ENCODE measurements around the gene BLMH. TPM values are rescaled to one million over a fixed set of nuclear protein-coding genes. Genes with fewer than 3 reads are reported as not detected.

The BLMH gene
- total and polyA plus RNA-seq, 4 experiments from 2014 or later, result 19.4 to 57.6 (median 45.4) TPM

- Mint-ChIP-seq H3K4me1 (peaks cover 0 to 4% (median 3%) of the 10 kb centered on the region in 4 donors), H3K9me3 (no peaks in the 10 kb centered on the region), H3K27ac (no peak overlapping the region), H3K4me3 (no peak overlapping the region), H3K36me3 (no peaks in the 10 kb centered on the region), H3K27me3 (no peaks in the 10 kb centered on the region)
- POLR2A ChIA-PET (ENCODE audit: partially characterized antibody), result no interaction called here
- Histone ChIP-seq H3K27ac (ENCODE audit: low read depth, low read length) (no peak overlapping the region), H3K36me3 (ENCODE audit: insufficient read depth, low read length) (no peaks in the 10 kb centered on the region), H3K4me3 (ENCODE audit: low read length in 2 of 2) (no peak overlapping the region), H3K9me3 (ENCODE audit: control insufficient read depth in 1 of 2, low read length in 2 of 2) (no peaks in the 10 kb centered on the region), H3K27me3 (ENCODE audit: insufficient read depth, low read length) (no peaks in the 10 kb centered on the region), H3K4me1 (ENCODE audit: insufficient read depth, low read length) (no peaks in the 10 kb centered on the region)
- no peak for DNase-seq
- intact Hi-C loops (cut with micrococcal nuclease), result no loop called here
- CTCF ChIA-PET (ENCODE audit: partially characterized antibody), result no interaction called here
These were observed 18.8 kb upstream of the BLMH start for GRCh38 chr17:30310562-30310961.

- Mint-ChIP-seq H3K27me3 (no peaks in the 10 kb centered on the region), H3K4me1 (no peaks in the 10 kb centered on the region), H3K4me3 (no peak overlapping the region), H3K9me3 (no peaks in the 10 kb centered on the region), H3K27ac (no peak overlapping the region), H3K36me3 (no peaks in the 10 kb centered on the region)
- CTCF ChIA-PET (ENCODE audit: partially characterized antibody), result interaction anchor here (0.9 to 1.3 kb wide), 2 partner anchors 17 to 205 kb away, joined by 3 to 4 read pairs; partner anchors contain the start of gene BLMH
- Histone ChIP-seq H3K9me3 (ENCODE audit: control insufficient read depth in 1 of 2, low read length in 2 of 2) (no peaks in the 10 kb centered on the region), H3K4me1 (ENCODE audit: insufficient read depth, low read length) (no peaks in the 10 kb centered on the region), H3K4me3 (ENCODE audit: low read length in 2 of 2) (no peak overlapping the region), H3K27ac (ENCODE audit: low read depth, low read length) (no peak overlapping the region), H3K36me3 (ENCODE audit: insufficient read depth, low read length) (no peaks in the 10 kb centered on the region), H3K27me3 (ENCODE audit: insufficient read depth, low read length) (no peaks in the 10 kb centered on the region)
- DNase-seq, result no peak
- intact Hi-C loops (cut with micrococcal nuclease), result no loop called here
- POLR2A ChIA-PET (ENCODE audit: partially characterized antibody), result interaction anchor here (1.2 kb wide), 1 partner anchor 17 kb away, joined by 3 read pairs; no protein-coding TSS in a partner anchor
These were observed 17.8 kb upstream of the BLMH start for GRCh38 chr17:30309591-30309990.

- H3K9me3 Mint-ChIP-seq, result no peaks in the 10 kb centered on the region
- Histone ChIP-seq H3K4me3 (ENCODE audit: low read length in 2 of 2) (no peak overlapping the region), H3K27ac (ENCODE audit: low read depth, low read length) (no peak overlapping the region), H3K9me3 (ENCODE audit: control insufficient read depth in 1 of 2, low read length in 2 of 2) (no peaks in the 10 kb centered on the region), H3K27me3 (ENCODE audit: insufficient read depth, low read length) (no peaks in the 10 kb centered on the region), H3K36me3 (ENCODE audit: insufficient read depth, low read length) (no peaks in the 10 kb centered on the region), H3K4me1 (ENCODE audit: insufficient read depth, low read length) (no peaks in the 10 kb centered on the region)
- no peaks in the 10 kb centered on the region for H3K36me3 Mint-ChIP-seq
- H3K27me3 Mint-ChIP-seq, result no peaks in the 10 kb centered on the region
- no peak for DNase-seq
- H3K4me1 Mint-ChIP-seq, result no peaks in the 10 kb centered on the region
- intact Hi-C loops (cut with micrococcal nuclease), result no loop called here
- POLR2A ChIA-PET (ENCODE audit: partially characterized antibody), result interaction anchor here (1.2 to 2.6 kb wide), 3 partner anchors 16 to 23 kb away, joined by 3 to 10 read pairs (median 4); no protein-coding TSS in a partner anchor
- CTCF ChIA-PET (ENCODE audit: partially characterized antibody), result interaction anchor here (0.9 to 14.6 kb wide), 3 partner anchors 16 to 204 kb away, joined by 3 to 224 read pairs (median 4); partner anchors contain the start of genes BLMH and TMIGD1
- H3K27ac Mint-ChIP-seq, result no peak overlapping the region
- no peak overlapping the region for H3K4me3 Mint-ChIP-seq
These were observed 16.7 kb upstream of the BLMH start for GRCh38 chr17:30308406-30308805.

GRCh38 chr17:30304778-30305177 lies 13.0 kb upstream of the BLMH start:
- H3K36me3 ChIP-seq (ENCODE audit: insufficient read depth, low read length), result no peaks in the 10 kb centered on the region
- Mint-ChIP-seq H3K27me3 (no peaks in the 10 kb centered on the region), H3K9me3 (peaks cover 0 to 7% (median 0%) of the 10 kb centered on the region in 8 donors), H3K36me3 (no peaks in the 10 kb centered on the region), H3K4me3 (no peak overlapping the region), H3K4me1 (peaks cover 1 to 9% (median 8%) of the 10 kb centered on the region in 4 donors), H3K27ac (no peak overlapping the region)
- intact Hi-C loops (cut with micrococcal nuclease), result no loop called here
- ChIA-PET POLR2A (ENCODE audit: partially characterized antibody) (interaction anchor here (0.8 to 1.5 kb wide), 4 partner anchors 13 to 27 kb away, joined by 3 to 8 read pairs (median 4); partner anchors contain the start of gene BLMH), CTCF (ENCODE audit: partially characterized antibody) (interaction anchor here (0.9 to 14.6 kb wide), 2 partner anchors 18 to 33 kb away, joined by 5 to 224 read pairs; partner anchors contain the start of gene TMIGD1)
- no peaks in the 10 kb centered on the region for H3K4me1 ChIP-seq (ENCODE audit: insufficient read depth, low read length)
- H3K9me3 ChIP-seq (ENCODE audit: control insufficient read depth in 1 of 2, low read length in 2 of 2), result no peaks in the 10 kb centered on the region
- H3K4me3 ChIP-seq (ENCODE audit: low read length in 2 of 2), result no peak overlapping the region
- DNase-seq, result no peak
- no peak overlapping the region for H3K27ac ChIP-seq (ENCODE audit: low read depth, low read length)
- H3K27me3 ChIP-seq (ENCODE audit: insufficient read depth, low read length), result no peaks in the 10 kb centered on the region

GRCh38 chr17:30302241-30302640 lies 10.5 kb upstream of the BLMH start:
- Mint-ChIP-seq H3K9me3 (peaks cover 0 to 7% (median 0%) of the 10 kb centered on the region in 8 donors), H3K4me3 (no peak overlapping the region), H3K27ac (no peak overlapping the region), H3K36me3 (no peaks in the 10 kb centered on the region), H3K4me1 (peaks cover 1 to 9% (median 8%) of the 10 kb centered on the region in 4 donors), H3K27me3 (no peaks in the 10 kb centered on the region)
- Histone ChIP-seq H3K27ac (ENCODE audit: low read depth, low read length) (no peak overlapping the region), H3K4me3 (ENCODE audit: low read length in 2 of 2) (no peak overlapping the region), H3K36me3 (ENCODE audit: insufficient read depth, low read length) (no peaks in the 10 kb centered on the region), H3K9me3 (ENCODE audit: control insufficient read depth in 1 of 2, low read length in 2 of 2) (no peaks in the 10 kb centered on the region), H3K27me3 (ENCODE audit: insufficient read depth, low read length) (no peaks in the 10 kb centered on the region), H3K4me1 (ENCODE audit: insufficient read depth, low read length) (no peaks in the 10 kb centered on the region)
- ChIA-PET POLR2A (ENCODE audit: partially characterized antibody) (interaction anchor here (1.3 kb wide), 1 partner anchor 21 kb away, joined by 5 read pairs; no protein-coding TSS in a partner anchor), CTCF (ENCODE audit: partially characterized antibody) (interaction anchor here (1.3 to 14.6 kb wide), 2 partner anchors 18 to 35 kb away, joined by 3 to 224 read pairs; partner anchors contain the start of gene TMIGD1)
- intact Hi-C loops (cut with micrococcal nuclease), result no loop called here
- DNase-seq, result no peak

- ChIA-PET CTCF (ENCODE audit: partially characterized antibody) (interaction anchor here (0.8 to 14.6 kb wide), 6 partner anchors 9 to 37 kb away, joined by 3 to 224 read pairs (median 6); partner anchors contain the start of genes BLMH and TMIGD1), POLR2A (ENCODE audit: partially characterized antibody) (interaction anchor here (1.3 to 1.7 kb wide), 2 partner anchors 27 to 196 kb away, joined by 3 read pairs; no protein-coding TSS in a partner anchor)
- intact Hi-C loops (cut with micrococcal nuclease), result no loop called here
- Mint-ChIP-seq H3K27me3 (no peaks in the 10 kb centered on the region), H3K36me3 (no peaks in the 10 kb centered on the region), H3K27ac (peak overlapping the region in 3 of 7 donors; percentile 4 to 42 (median 21)), H3K4me1 (peaks cover 1 to 9% (median 8%) of the 10 kb centered on the region in 4 donors), H3K4me3 (no peak overlapping the region), H3K9me3 (peaks cover 0 to 7% (median 0%) of the 10 kb centered on the region in 8 donors)
- H3K27me3 ChIP-seq (ENCODE audit: insufficient read depth, low read length), result no peaks in the 10 kb centered on the region
- no peaks in the 10 kb centered on the region for H3K4me1 ChIP-seq (ENCODE audit: insufficient read depth, low read length)
- no peaks in the 10 kb centered on the region for H3K36me3 ChIP-seq (ENCODE audit: insufficient read depth, low read length)
- H3K9me3 ChIP-seq (ENCODE audit: control insufficient read depth in 1 of 2, low read length in 2 of 2), result no peaks in the 10 kb centered on the region
- no peak overlapping the region for H3K4me3 ChIP-seq (ENCODE audit: low read length in 2 of 2)
- H3K27ac ChIP-seq (ENCODE audit: low read depth, low read length), result no peak overlapping the region
- DNase-seq, result no peak
These were observed 9.1 kb upstream of the BLMH start for GRCh38 chr17:30300818-30301217.

- DNase-seq, result peak in 1 of 5 donors; percentile 13
- no peaks in the 10 kb centered on the region for H3K27me3 ChIP-seq (ENCODE audit: insufficient read depth, low read length)
- H3K9me3 ChIP-seq (ENCODE audit: control insufficient read depth in 1 of 2, low read length in 2 of 2), result no peaks in the 10 kb centered on the region
- H3K27me3 Mint-ChIP-seq, result no peaks in the 10 kb centered on the region
- intact Hi-C loops (cut with micrococcal nuclease), result loop anchor here (1.0 kb wide), 1 partner anchor 37 kb away; no protein-coding TSS in a partner anchor
- no peaks in the 10 kb centered on the region for H3K36me3 ChIP-seq (ENCODE audit: insufficient read depth, low read length)
- H3K9me3 Mint-ChIP-seq, result peaks cover 0 to 7% (median 0%) of the 10 kb centered on the region in 8 donors
- CTCF ChIA-PET (ENCODE audit: partially characterized antibody), result interaction anchor here (0.6 to 14.6 kb wide), 6 partner anchors 12 to 38 kb away, joined by 3 to 224 read pairs (median 6); partner anchors contain the start of gene TMIGD1
- no peak overlapping the region for H3K4me3 Mint-ChIP-seq
- H3K4me1 ChIP-seq (ENCODE audit: insufficient read depth, low read length), result no peaks in the 10 kb centered on the region
- POLR2A ChIA-PET (ENCODE audit: partially characterized antibody), result interaction anchor here (1.0 to 1.6 kb wide), 2 partner anchors 31 to 37 kb away, joined by 3 to 12 read pairs; no protein-coding TSS in a partner anchor
- H3K4me1 Mint-ChIP-seq, result peaks cover 1 to 9% (median 8%) of the 10 kb centered on the region in 4 donors
- no peaks in the 10 kb centered on the region for H3K36me3 Mint-ChIP-seq
- no peak overlapping the region for H3K27ac ChIP-seq (ENCODE audit: low read depth, low read length)
- H3K27ac Mint-ChIP-seq, result no peak overlapping the region
- H3K4me3 ChIP-seq (ENCODE audit: low read length in 2 of 2), result no peak overlapping the region
These were observed 7.3 kb upstream of the BLMH start for GRCh38 chr17:30299000-30299399.

Measured in CD4-positive, alpha-beta memory T cell (primary cell).